Fibroblast of lung (primary cell): Measurements from ENCODE around the gene OR56A1. TPM values are rescaled to one million over a fixed set of nuclear protein-coding genes. Genes with fewer than 3 reads are reported as not detected.

Source experiments
- DNase-seq, 2 donors: peaks; one replicate each; pipeline versions ENCODE4 v3.0.0 to v3.0.0-alpha.2; 2010; ENCODE audit warnings: low read depth in 2 of 2
- H2AFZ ChIP-seq: 2 replicates; pipeline ENCODE4 v1.5.1; 2012; ENCODE audit warnings: low read length, control low read depth, inconsistent platforms
- H3K27ac ChIP-seq: 2 replicates; pipeline ENCODE4 v1.5.1; 2011; ENCODE audit warnings: low read length, control low read depth; ENCODE audit not compliant: insufficient read depth
- H3K27me3 ChIP-seq: 2 replicates; pipeline ENCODE4 v1.5.1; 2011; ENCODE audit warnings: mild to moderate bottlenecking, low read length; ENCODE audit not compliant: control insufficient read depth, insufficient read depth
- H3K36me3 ChIP-seq: 2 replicates; pipeline ENCODE4 v1.5.1; 2011; ENCODE audit warnings: low read length; ENCODE audit not compliant: control insufficient read depth, insufficient read depth
- H3K4me1 ChIP-seq: 2 replicates; pipeline ENCODE4 v1.5.1; 2011; ENCODE audit warnings: low read length; ENCODE audit not compliant: control insufficient read depth, insufficient read depth; ENCODE audit errors: extremely low read depth
- H3K4me2 ChIP-seq: 2 replicates; pipeline ENCODE4 v1.5.1; 2011; ENCODE audit warnings: low read length, control low read depth; ENCODE audit not compliant: insufficient read depth; ENCODE audit errors: extremely low read depth
- H3K4me3 ChIP-seq, 4 experiments: fragments of 200-600 bp in 1 of 4; sonication (generic) in 1 of 4; replicated peaks in 1 of 4; 2 replicates each; pipeline ENCODE4 v1.5.1; 2011 to 2016; ENCODE audit warnings: low read length in 4 of 4, low read depth in 3 of 4, mild to moderate bottlenecking in 3 of 4, control low read depth in 2 of 4, inconsistent platforms in 1 of 4, mixed read lengths in 1 of 4; ENCODE audit not compliant: insufficient read depth in 1 of 4; ENCODE audit errors: control extremely low read depth in 1 of 4
- H3K79me2 ChIP-seq: 2 replicates; pipeline ENCODE4 v1.5.1; 2012; ENCODE audit warnings: mild to moderate bottlenecking, low read length, inconsistent platforms; ENCODE audit not compliant: control insufficient read depth, insufficient read depth
- H3K9ac ChIP-seq: 2 replicates; pipeline ENCODE4 v1.5.1; 2011; ENCODE audit warnings: mild to moderate bottlenecking, low read length, control low read depth; ENCODE audit not compliant: insufficient read depth
- H3K9me3 ChIP-seq: 2 replicates; pipeline ENCODE4 v1.5.1; 2012; ENCODE audit warnings: low read depth, low read length; ENCODE audit not compliant: control insufficient read depth, insufficient read depth
- H4K20me1 ChIP-seq: 2 replicates; pipeline ENCODE4 v1.5.1; 2011; ENCODE audit warnings: low read length; ENCODE audit not compliant: control insufficient read depth, insufficient read depth; ENCODE audit errors: extremely low read depth
- CTCF ChIP-seq, 2 donors: IDR thresholded peaks in 1 of 2; conservative IDR thresholded peaks in 1 of 2; 1 replicate in 1 of 2; 2 replicates in 1 of 2; pipeline ENCODE4 v1.5.1; 2011 to 2012; ENCODE audit warnings: low read length in 2 of 2, control low read depth in 1 of 2, inconsistent platforms in 1 of 2, low read depth in 1 of 2, mild to moderate bottlenecking in 1 of 2
- EZH2 ChIP-seq: IDR thresholded peaks from 2 replicates; pipeline ENCODE4 v1.5.1; 2012; ENCODE audit warnings: low read length, control low read depth, mild to moderate bottlenecking; ENCODE audit errors: missing control alignments
- polyA plus RNA-seq, 2 donors: library from polyadenylated mRNA; depleted of rRNA in 1 of 2; stranded (reverse) in 1 of 2; unstranded in 1 of 2; fragments of >200 nt; gene quantifications; 2 replicates each; pipeline ENCODE4 v1.2.1, GENCODE V29; 2011 to 2012; ENCODE audit warnings: missing spikeins in 1 of 2
- total RNA-seq: library from RNA; depleted of rRNA; stranded (reverse); fragments of >200 nt; gene quantifications from 2 replicates; pipeline ENCODE4 v1.2.1, GENCODE V29; 2014

The OR56A1 gene
- total and polyA plus RNA-seq, 2 donors (not counting 1 experiment from before 2014, with no cell fraction given) = not detected

GRCh38 chr11:6040874-6041273 lies 10.3 kb upstream of the OR56A1 start:
- TF ChIP-seq EZH2 = no peak
- TF ChIP-seq CTCF (conservative IDR thresholded peaks at IDR 0.05 in 1 of 2, IDR thresholded peaks at IDR 0.05 in 1 of 2; ENCODE audit: low read depth in 1 of 2, low read length in 2 of 2) = no peak
- H2AFZ ChIP-seq = no peak overlapping the region
- no peak overlapping the region for H3K4me3 ChIP-seq
- no peaks in the 10 kb centered on the region for H3K36me3 ChIP-seq
- no peak for DNase-seq
- no peak overlapping the region for H3K9ac ChIP-seq
- H3K9me3 ChIP-seq = no peaks in the 10 kb centered on the region
- H3K4me2 ChIP-seq = no peak overlapping the region
- no peaks in the 10 kb centered on the region for H4K20me1 ChIP-seq
- H3K27ac ChIP-seq = no peak overlapping the region
- H3K27me3 ChIP-seq = no peaks in the 10 kb centered on the region
- no peaks in the 10 kb centered on the region for H3K79me2 ChIP-seq
- H3K4me1 ChIP-seq = no peaks in the 10 kb centered on the region

- H2AFZ ChIP-seq = no peak overlapping the region
- no peaks in the 10 kb centered on the region for H3K9me3 ChIP-seq
- no peaks in the 10 kb centered on the region for H4K20me1 ChIP-seq
- no peak overlapping the region for H3K4me2 ChIP-seq
- H3K9ac ChIP-seq = no peak overlapping the region
- DNase-seq = no peak
- no peak for TF ChIP-seq CTCF (conservative IDR thresholded peaks at IDR 0.05 in 1 of 2, IDR thresholded peaks at IDR 0.05 in 1 of 2; ENCODE audit: low read depth in 1 of 2, low read length in 2 of 2)
- no peak for TF ChIP-seq EZH2
- H3K4me3 ChIP-seq = no peak overlapping the region
- H3K36me3 ChIP-seq = no peaks in the 10 kb centered on the region
- H3K27ac ChIP-seq = no peak overlapping the region
- H3K79me2 ChIP-seq = no peaks in the 10 kb centered on the region
- no peaks in the 10 kb centered on the region for H3K4me1 ChIP-seq
- no peaks in the 10 kb centered on the region for H3K27me3 ChIP-seq
These were observed 3.1 kb downstream of the OR56A1 start for GRCh38 chr11:6027501-6027900.

GRCh38 chr11:6025056-6025455 lies 5.5 kb downstream of the OR56A1 start:
- no peak for DNase-seq
- Histone ChIP-seq H3K79me2 (no peaks in the 10 kb centered on the region), H3K4me1 (no peaks in the 10 kb centered on the region), H2AFZ (no peak overlapping the region), H3K9ac (no peak overlapping the region), H3K9me3 (no peaks in the 10 kb centered on the region), H3K4me3 (no peak overlapping the region), H3K4me2 (no peak overlapping the region), H3K27ac (no peak overlapping the region), H3K36me3 (no peaks in the 10 kb centered on the region), H4K20me1 (no peaks in the 10 kb centered on the region), H3K27me3 (no peaks in the 10 kb centered on the region)
- TF ChIP-seq CTCF (conservative IDR thresholded peaks at IDR 0.05 in 1 of 2, IDR thresholded peaks at IDR 0.05 in 1 of 2; ENCODE audit: low read depth in 1 of 2, low read length in 2 of 2) (no peak), EZH2 (no peak)
